Activated CD4-positive, alpha-beta T cell treated with anti-CD3 and anti-CD28 coated beads, Interleukin-2, amount 50 U/mL, for 4 hours (primary cell): Measurements from ENCODE around the gene SOCS3.
A peak's percentile ranks its signal among the peaks of the same experiment; 100 is the strongest.
"Not testable (repeated sequence)": the region's sequence is repeated elsewhere in the genome, so short reads cannot be mapped to it uniquely, and the experiment has no call there.

ENCODE experiments used
- DNase-seq, 2 experiments: peaks; one replicate each; pipeline ENCODE4 v3.0.0-alpha.2; 2020

Gene SOCS3

DNA sequence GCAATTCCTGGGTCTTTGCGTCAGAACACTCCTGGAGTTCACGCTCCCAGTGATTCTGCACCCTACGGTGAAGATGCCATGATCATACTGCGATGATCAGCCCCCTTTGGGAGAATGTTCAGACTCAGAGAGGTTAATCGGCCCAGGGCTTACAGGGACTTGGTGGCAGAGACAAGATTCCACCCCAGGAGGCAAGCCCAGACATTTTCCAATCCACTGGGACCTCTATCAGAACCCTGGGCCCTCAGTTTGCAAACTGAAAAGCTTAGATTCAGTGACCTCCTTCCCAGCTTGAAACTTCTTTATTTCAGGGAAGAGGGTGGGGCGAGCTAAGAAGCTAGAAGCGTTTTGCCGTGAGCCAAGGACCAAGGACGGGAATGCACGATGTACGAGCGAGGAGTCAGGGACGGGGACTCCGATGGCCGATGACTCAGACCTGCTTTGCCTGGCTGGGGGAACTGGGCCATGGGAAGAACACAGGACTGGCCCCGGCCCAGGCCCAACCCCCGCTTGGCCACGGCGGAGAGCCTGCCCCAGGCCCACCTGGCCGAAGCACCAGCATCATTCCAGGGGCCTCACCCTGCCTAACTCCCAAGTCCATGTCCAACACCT is 34.7 kb downstream of the SOCS3 start:
- no peak for DNase-seq

DNA sequence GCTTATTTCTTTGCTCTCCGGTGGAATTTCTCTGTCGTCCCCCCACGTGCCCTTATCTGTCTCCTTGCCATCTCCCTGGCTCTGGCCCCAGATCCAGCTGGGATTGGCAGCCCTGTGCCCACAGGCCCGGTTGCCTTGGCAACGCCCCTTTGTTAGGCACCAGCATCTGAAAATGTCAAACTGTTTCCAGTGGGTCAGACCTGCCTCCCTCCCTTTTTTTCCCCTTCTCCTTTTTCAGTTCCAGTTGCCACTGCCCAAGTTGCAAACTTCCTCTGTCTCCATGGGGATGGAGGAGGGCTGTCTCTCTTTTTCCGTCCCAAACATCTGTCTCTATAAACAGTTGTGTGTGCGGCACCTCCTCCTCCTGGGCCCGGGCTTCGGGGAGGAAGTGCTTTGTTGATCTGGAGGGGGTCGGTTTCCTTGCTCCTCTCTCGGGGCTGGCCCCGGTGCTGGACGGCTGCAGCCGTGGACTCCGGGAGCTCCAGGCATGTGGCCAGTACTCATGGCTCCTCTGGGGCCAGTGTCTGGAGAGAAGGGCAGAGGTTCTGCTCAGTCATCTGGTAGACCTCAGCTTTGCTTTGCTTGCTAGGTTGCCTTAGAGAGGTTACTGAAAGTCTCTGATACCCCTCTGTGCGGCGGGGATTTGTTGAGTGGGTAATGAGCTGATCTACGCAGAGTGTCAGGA is 35.3 kb downstream of the SOCS3 start:
- no peak for DNase-seq

DNA sequence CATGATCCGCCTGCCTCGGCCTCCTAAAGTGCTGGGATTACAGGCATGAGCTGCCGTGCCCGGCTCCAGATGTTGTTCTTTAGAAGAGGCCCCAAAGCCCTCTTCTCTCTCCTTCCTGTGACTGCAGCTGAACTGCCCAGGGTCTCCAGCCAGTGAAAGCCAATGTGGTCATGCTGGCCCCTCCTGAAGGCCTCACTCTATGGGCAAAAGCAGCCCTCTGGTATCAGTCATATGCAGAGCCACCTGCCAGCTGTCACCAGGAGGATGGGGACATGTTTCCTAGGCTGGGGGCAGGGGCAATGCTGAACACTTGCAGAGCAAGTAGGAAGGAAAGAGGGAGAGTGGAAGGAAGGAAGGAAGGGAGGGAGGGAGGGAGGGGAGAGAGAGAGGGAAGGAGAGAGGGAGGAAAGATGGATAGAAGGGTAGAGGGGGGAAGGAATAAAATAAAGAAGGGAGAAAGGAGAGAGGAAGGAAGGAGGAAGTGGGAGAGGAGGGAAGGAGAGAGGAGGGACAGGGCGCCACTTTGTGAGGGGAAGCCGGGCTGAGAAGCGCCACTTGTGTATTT is 36.0 kb downstream of the SOCS3 start:
- DNase-seq = no peak

DNA sequence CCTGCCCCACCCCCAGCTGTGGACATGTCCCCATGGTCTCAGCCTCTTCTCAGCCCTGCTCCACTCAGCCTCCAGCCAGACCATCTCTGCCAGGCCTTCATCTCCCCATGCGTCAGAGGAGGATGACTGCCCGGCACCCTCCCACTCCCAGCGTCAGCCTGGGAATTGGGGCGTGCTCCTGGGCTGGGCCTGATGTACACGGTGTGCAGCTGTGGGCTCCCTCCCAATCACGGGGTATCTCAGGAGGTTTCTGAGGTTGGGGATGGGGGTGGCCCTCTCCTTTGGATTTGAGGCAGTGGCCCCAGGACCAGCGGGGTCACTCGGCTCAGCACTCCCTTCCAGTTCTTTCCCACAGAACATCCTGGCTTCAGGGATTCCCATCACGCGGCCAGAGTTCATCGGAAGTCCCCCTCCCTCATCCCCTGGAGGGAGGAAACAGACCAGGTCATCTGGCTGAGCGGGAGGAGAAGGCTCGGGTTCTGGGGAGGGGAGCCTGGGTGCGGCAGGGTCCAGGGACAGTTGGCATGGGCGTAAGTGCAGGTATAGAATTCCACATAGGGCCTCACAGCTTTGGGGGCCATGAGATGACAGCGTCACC is 36.9 kb downstream of the SOCS3 start:
- no peak for DNase-seq

DNA sequence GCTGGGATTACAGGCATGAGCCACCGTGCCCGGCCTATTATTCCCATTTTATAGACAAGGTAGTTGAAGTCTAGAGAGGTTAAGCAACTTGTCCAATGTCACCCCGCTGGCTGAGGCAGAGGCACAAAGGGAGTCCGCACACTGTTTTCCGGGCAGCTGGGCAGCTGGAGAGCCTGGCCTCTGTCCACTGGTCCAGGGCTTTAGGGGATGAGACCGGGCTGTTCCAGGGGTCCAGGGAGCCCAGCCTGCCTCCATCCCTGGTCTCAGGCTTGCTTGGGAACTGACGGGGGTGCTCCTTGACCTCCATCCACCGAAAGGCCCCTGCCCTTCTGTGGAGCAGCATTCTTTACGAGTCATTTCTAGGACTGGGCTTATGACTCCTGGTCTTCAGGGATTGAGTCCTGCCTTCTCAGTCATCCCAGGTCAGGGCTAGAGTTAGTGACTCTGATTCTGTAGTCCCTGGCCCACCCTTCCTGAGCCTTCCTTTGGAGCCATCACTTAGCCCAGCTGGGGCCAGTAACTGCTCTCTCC is 37.5 kb downstream of the SOCS3 start:
- DNase-seq = no peak

DNA sequence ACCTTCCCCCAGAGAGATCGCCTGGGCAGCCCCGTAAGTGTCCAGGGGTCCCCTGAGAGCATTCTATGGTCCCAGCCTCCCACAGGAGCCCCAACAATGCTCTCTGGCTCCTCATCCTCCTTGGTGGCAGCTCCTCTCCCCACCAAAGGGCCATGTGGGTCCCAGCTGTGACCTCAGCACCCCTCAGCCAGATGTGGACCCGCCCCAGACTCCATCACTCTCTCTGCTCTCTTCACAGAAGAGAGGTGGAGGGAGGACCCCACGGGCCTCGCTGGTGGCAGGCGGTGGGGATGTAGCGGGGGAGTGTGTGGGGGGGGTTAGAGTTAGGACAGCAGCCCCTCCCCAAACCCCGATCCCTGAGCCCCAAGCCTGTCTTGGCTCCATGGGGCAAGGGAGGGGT is 41.0 kb downstream of the SOCS3 start:
- no peak for DNase-seq

DNA sequence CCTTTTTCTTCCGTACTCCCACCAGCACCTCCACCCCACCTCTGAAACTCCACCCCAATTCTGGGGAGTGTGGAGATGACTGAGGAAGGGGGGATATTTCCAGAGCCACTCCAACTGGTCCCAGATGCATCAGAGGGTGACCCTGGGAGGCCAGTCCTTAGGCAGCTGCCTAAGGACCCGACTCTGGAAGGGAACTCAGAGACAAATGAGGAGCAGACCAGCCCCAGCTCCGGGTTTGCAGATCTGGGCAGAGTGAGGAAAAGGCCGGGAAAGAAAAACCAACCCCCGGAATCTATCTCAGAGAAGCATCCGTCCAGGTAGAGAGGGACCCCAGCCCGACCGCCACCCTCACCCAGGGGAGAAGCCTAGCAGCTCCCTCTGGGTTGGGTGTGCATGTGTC is 41.5 kb downstream of the SOCS3 start:
- no peak for DNase-seq

DNA sequence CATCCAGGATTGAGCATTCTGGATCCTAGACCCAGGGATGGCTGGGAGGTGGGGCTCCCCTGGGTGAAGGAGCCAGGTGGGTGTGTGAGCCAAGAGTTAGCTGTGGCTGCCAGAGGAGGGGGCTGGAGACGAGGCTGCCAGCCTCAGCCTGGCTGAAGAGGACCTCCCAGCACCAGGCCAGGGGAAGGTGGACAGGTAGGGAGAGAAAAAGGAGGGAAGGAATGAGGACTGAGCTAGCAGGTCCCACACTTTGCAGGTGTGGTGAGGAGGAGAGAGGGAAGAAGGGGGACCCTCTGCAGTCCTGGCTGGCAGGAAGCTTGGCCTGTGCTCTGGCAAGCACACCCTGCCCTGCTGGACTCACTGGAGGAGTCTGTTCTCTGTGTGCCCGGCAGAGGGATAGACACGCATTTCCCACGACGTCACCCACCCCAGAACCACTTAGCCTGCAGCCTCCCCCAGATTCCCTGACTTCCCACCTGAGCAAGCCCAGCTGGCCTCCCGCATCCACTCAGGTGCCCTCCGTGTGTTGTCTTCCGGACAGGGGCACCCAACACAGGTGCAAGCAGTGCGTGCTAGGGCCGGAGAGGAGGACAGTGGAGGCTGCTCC is 42.0 kb downstream of the SOCS3 start:
- no peak for DNase-seq

DNA sequence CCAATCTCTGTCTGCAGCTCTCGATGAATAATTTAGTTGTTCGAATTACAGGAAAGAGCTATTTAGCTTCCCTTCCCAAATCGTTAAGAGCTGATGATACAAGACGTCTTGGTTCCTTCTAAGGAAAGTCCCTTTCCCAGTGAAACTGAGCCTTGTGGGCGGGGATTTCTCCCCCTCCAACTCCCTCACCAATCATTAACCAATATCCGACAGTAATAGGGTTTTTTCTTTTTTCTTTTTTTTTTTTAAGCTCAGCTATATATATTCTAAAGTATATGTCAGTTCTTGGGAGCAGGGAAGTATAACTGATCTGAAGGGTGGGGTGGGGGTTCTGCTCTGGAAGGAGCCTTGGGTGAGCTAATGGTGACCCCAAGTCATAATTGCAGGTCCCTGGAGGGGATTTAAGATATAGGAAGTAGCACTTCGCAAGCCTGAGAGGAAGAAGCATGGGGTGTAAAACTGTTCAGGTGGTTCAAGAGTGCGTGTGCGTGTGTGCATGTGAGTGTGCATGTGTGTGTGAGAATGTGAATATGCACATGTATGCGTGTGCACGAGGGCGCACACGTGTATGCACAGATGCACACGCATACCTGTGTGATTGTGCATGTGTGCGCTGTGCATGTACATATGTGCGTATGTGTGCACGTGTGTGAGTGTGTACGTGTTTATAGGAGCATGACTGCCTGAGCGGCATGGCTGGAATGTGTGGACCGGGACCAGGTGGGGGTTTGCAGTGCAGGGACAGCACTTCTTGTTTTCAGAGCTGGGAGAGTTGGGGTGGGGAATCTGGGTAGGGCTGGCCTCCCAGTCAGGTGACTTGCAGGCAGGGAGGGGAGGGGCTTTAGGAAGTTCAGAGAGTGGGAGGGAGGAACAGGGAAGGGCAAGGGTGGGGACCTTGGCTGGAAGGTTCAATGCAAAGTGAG is 42.7 kb downstream of the SOCS3 start:
- DNase-seq = no peak

DNA sequence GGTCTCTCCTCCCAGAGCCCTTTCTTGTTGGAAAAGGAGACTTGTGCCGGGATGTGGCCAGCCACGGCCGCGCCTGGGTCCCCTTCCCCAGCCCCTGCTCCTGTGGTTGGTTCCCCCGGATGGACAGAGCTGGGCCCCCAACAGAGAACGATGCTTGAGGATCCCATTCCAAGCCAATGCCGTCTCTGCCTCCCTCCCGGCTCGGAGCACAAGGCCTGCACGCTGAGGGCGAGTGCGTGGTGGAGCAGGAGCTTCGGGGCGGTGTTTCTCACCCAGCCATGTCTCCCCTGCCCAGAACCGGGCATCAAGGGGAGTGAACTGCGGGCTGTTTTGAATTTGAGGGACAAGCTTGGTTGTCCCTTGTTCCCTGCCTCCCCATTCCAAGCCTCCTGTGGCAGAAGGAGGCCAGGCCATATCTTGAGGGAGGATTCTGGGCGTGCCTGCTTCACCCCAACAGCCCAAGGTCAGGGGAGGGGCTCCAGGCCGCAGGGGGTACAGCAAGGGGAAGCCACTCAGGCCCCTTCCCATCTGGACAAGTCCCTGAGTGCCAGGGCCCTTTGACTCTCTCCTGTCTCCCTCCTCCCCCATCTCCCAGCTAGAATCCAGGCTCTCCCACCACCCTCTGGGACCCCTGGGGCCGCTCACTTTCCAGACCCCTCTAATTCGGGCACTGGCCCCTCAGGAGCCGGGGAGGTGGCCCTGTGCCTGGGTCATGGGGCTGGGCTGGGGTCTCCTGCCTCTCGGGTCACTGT is 43.6 kb downstream of the SOCS3 start:
- no peak for DNase-seq

DNA sequence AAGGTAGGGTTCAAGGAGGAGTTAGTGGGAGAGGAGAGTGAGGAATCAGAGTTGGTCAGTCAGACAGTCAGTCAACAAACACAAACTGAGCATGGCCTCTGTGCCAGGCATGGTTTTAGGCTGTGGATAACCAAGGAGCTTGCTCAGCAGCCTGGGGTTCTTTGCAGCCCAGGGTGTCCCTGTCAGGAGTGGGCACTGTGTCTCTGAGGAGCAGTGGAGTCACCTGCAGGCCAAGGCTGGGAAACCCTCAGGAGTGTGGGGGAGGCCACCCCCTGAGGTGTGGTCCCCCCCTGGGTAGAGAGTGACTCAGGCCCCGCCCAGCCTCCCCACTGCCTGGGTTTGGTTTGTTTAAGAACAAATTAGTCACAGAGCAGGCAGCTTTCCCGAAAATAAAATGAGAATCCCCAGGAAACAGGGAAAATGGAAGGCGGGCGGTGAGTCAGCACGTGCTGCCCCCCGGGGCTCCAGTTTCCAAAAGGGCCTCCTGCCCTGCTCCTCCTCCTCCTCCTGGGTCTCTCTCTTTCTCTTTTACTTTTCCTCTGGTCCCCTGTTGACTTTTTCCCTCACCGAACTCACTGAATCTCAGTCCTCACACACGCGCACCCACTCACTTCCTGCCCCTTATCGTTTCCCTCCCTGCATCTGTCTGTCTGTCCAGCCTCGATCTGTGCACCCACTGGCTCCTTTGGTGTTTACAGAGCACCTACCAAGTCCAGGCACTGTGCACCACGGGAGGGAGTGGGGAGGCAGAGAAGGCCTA is 44.3 kb downstream of the SOCS3 start:
- peak; percentile 63 to 69 for DNase-seq

DNA sequence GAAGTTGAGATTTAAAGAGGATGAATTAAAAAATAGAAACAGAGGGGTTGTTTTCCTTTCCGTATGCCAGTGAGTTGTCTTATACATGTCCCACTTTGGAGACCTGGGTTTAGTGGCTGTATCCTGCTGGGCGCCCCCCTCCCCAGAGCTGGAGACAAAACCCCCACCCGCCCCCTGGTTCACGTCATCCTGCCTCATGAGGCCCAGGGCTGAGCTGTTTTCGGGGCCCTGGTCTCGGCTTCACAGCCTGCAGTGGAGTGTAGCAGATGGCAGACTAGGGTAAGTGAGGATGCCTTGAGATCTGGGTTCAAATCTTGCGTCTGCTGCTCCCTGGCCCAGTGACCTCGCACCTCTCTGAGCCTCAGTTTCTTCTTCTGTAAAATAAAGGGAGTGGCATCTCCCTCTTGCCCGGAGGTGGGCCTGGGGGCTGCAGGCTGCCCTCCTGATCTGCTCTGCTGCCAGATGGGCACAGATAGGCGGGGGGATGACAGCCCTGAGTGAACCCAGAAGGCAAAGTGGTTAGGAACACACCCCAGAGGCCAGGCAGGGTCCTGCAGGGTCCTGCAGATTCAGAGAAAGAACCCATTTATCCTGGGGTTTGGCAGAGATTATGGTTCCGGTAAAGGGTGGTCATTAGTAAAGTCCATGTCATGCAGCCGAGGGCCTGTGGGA is 45.1 kb downstream of the SOCS3 start:
- no peak for DNase-seq

DNA sequence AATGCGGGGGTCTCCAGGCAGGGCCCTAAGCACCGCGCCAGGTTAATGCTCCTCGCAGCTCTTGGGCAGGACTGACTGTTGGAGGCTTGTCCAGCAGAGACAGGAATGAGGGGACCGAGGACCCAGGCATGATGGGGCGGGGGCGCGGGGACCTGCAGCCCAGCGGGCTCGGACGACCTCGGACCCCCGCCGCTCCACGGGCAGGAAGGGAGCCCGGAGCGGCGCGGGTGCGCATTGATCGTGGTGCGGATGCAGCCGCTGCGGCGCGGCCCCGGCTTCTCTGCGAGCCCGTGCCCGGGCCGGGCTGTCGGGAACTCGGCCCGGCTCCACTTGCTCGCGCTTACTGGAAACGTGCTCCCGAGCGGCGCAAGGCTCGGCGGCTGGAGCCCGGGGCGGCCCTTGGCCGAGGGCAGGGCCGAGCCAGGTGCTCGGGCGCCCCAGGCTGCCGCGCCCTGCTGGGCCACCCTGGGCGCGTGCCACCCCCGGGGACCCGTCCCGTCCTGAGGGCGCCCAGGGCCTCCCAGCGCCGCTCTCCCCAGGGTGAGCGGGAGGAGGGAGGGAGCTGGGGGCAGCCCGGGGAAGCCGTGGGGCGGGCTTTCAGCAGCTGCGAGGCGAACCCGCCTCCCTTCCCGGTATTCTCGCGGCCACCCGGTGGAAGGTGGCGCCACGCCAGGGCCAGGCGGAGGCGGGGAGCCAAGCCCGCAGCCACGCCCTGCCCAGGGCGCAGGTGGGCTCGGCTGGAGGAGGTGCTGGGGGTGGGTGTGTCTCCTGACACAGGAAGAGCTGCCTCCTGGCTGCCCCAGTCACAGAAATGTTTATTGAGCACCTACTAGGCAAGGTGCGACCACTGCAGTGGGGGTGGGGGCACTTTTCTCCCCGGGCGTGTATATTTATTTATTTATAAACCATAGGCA is 45.9 kb downstream of the SOCS3 start:
- peak; percentile 61 for DNase-seq

DNA sequence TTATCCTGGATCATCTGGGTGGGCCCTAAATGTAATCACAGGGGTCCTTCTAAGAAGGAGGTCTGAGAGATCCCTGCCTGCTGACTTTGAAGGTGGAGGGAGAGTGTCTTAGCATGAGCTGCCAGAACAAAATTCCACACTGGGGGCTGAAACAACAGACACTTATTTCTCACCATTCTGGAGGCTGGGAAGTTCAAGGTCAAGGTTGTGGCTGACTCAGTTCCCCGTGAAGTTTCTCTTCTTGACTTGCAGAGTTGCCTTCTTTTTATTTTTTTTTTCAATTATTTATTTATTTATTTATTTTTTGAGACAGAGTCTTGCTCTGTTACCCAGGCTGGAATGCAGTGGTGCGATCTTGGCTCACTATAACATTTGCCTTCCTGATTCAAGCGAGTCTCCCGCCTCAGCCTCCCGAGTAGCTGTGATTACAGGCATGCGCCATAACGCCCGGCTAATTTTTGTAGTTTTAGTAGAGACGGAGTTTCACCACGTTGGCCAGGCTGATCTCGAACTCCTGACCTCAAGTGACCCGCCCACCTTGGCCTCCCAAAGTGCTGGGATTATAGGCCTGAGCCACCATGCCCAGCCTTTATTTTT is 50.1 kb downstream of the SOCS3 start:
- not testable (repeated sequence) for DNase-seq

DNA sequence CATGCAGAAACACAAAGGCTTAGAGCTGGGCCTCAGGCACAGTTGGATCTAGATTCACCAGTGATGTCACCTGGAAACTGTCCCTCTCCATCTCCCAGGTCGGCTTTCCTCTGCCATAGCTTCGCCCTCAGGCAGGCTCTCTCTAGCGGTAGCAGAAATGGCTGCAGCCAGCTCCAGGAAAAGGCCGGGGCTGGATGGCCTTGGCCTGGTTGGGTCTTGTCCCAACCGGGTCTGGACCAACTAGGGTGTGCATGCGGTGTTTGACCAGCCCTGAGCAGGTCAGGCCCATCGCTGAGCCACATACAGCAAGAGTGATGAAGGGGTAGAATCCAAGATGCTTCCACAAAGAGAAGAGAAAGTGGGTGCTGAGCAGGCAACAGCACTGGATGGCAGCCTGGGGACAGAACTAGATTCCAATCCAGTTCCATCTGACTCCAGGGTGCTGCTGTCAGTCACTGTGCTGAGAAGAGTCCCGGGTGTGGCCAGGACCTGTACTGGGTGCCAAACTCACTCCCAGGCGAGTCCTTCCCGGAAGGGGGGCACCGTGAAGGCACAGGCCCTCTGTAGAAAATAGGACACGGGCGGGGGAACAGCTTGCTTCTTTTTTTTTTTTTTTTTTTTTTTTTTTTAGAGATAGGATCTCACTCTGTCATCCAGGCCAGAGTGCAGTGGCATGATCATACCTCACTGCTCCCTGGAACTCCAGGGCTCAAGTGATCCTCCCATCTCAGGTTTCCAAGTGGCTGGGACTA is 51.8 kb downstream of the SOCS3 start:
- no peak for DNase-seq

DNA sequence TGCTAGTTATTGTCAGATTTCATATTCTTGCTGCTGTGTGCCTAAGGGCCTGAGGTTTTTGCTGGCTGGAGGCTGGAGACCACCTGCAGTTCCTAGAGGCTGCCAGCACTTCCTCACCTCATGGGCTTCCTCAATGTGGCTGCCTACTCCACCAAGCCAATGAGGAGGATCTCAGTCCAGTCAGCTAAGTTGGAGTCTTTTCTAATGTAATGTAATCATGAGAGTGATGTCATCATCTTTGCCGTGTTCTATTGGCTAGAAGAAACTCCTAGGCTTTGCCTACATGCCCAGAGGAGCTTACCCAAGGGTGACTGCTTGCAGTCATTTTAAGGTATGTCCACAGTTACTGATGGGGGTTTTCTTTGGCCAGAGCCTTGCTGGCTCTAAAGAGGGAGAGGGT is 53.0 kb downstream of the SOCS3 start:
- DNase-seq = no peak
